HepG2 (cell line): ENCODE results near the gene GAL3ST1. TPM values are rescaled to one million over a fixed set of nuclear protein-coding genes. Genes with fewer than 3 reads are reported as not detected.
A peak's percentile ranks its signal among the peaks of the same experiment; 100 is the strongest.

Experiments used
- HHEX ChIP-seq: IDR thresholded peaks from 2 replicates; pipeline ENCODE4 v1.6.1; 2016; ENCODE audit warnings: control low read depth
- HINFP ChIP-seq: sonication (generic); formaldehyde crosslinking; IDR thresholded peaks from 2 replicates; pipeline ENCODE4 v1.4.0; 2020; ENCODE audit warnings: low read depth, mild to moderate bottlenecking, missing genetic modification reagents
- MED8 ChIP-seq: sonication (generic); formaldehyde crosslinking; IDR thresholded peaks from 2 replicates; pipeline ENCODE4 v1.8.1; 2023; ENCODE audit warnings: mild to moderate bottlenecking, missing genetic modification reagents; ENCODE audit not compliant: insufficient replicate concordance
- RXRB ChIP-seq: IDR thresholded peaks from 2 replicates; pipeline ENCODE4 v1.6.1; 2016; ENCODE audit warnings: borderline replicate concordance, missing genetic modification reagents, missing compliant biosample characterization
- ZBTB7A ChIP-seq: sonication (generic); formaldehyde crosslinking; IDR thresholded peaks from 2 replicates; pipeline ENCODE4 v1.8.0; 2022; ENCODE audit warnings: mild to moderate bottlenecking, missing genetic modification reagents
- ZNF160 ChIP-seq: sonication (generic); formaldehyde crosslinking; IDR thresholded peaks from 2 replicates; pipeline ENCODE4 v1.8.0; 2022; ENCODE audit warnings: mild to moderate bottlenecking, inconsistent platforms, missing genetic modification reagents
- ZNF232 ChIP-seq: sonication (generic); formaldehyde crosslinking; IDR thresholded peaks from 2 replicates; pipeline ENCODE4 v1.4.0; 2020; ENCODE audit warnings: missing genetic modification reagents, borderline replicate concordance
- ZNF556 ChIP-seq: sonication (generic); formaldehyde crosslinking; IDR thresholded peaks from 2 replicates; pipeline ENCODE4 v1.4.0; 2020; ENCODE audit warnings: mild to moderate bottlenecking, missing genetic modification reagents, borderline replicate concordance
- polyA plus RNA-seq, 8 experiments: library from polyadenylated mRNA; depleted of rRNA in 3 of 8; stranded (reverse) in 7 of 8; unstranded in 1 of 8; fragments of >200 nt; fragmentation: Illumina TruSeq in 4 of 8; extraction: Trizol in 4 of 8; gene quantifications; 2 replicates each; pipeline versions ENCODE4 v1.2.1 to v1.2.3, GENCODE V29; 2011 to 2016; ENCODE audit warnings: low read depth in 4 of 8, missing spikeins in 1 of 8, mixed read lengths in 1 of 8; ENCODE audit not compliant: insufficient read depth in 1 of 8
- total RNA-seq, 5 experiments: library from RNA; depleted of rRNA; stranded (reverse); fragments of >200 nt; fragmentation: Illumina TruSeq; extraction: Trizol; gene quantifications; 2 replicates each; pipeline ENCODE4 v1.2.3, GENCODE V29; 2016; ENCODE audit warnings: low read depth in 1 of 5
- TF ChIP-seq, protein P1 (sequence below): sonication (generic); formaldehyde crosslinking; IDR thresholded peaks from 2 replicates; pipeline ENCODE4 v1.4.0; 2020; ENCODE audit warnings: mild to moderate bottlenecking, missing genetic modification reagents
- TF ChIP-seq, protein P2 (sequence below): sonication (generic); formaldehyde crosslinking; IDR thresholded peaks from 2 replicates; pipeline ENCODE4 v1.4.0; 2020; ENCODE audit warnings: missing genetic modification reagents

Gene GAL3ST1
- total and polyA plus RNA-seq, 2 of the 13 experiments (the other 11 are each of a cell fraction or from before 2014, with no cell fraction given): 4.4 to 14.7 TPM

DNA sequence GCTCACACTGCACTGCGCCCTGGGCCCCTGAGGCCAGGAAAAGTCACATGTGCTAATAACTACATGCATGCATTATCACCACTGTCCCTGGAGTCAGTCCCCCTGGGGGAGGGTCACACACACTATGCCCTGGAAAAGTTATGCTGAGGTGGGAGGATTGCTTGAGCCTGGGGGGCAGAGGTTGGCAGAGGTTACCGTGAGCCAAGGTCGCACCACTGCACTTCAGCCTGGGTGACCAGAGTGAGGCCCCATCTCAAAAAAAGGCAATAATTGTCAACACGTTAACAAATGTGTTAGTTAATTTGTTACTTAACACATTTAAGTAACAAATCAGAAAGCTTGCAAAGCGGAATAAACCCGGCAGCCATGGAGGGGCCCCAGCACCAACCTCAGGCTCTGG, 14.6 kb downstream of the GAL3ST1 start (continued):
- TF ChIP-seq, protein P1, sequence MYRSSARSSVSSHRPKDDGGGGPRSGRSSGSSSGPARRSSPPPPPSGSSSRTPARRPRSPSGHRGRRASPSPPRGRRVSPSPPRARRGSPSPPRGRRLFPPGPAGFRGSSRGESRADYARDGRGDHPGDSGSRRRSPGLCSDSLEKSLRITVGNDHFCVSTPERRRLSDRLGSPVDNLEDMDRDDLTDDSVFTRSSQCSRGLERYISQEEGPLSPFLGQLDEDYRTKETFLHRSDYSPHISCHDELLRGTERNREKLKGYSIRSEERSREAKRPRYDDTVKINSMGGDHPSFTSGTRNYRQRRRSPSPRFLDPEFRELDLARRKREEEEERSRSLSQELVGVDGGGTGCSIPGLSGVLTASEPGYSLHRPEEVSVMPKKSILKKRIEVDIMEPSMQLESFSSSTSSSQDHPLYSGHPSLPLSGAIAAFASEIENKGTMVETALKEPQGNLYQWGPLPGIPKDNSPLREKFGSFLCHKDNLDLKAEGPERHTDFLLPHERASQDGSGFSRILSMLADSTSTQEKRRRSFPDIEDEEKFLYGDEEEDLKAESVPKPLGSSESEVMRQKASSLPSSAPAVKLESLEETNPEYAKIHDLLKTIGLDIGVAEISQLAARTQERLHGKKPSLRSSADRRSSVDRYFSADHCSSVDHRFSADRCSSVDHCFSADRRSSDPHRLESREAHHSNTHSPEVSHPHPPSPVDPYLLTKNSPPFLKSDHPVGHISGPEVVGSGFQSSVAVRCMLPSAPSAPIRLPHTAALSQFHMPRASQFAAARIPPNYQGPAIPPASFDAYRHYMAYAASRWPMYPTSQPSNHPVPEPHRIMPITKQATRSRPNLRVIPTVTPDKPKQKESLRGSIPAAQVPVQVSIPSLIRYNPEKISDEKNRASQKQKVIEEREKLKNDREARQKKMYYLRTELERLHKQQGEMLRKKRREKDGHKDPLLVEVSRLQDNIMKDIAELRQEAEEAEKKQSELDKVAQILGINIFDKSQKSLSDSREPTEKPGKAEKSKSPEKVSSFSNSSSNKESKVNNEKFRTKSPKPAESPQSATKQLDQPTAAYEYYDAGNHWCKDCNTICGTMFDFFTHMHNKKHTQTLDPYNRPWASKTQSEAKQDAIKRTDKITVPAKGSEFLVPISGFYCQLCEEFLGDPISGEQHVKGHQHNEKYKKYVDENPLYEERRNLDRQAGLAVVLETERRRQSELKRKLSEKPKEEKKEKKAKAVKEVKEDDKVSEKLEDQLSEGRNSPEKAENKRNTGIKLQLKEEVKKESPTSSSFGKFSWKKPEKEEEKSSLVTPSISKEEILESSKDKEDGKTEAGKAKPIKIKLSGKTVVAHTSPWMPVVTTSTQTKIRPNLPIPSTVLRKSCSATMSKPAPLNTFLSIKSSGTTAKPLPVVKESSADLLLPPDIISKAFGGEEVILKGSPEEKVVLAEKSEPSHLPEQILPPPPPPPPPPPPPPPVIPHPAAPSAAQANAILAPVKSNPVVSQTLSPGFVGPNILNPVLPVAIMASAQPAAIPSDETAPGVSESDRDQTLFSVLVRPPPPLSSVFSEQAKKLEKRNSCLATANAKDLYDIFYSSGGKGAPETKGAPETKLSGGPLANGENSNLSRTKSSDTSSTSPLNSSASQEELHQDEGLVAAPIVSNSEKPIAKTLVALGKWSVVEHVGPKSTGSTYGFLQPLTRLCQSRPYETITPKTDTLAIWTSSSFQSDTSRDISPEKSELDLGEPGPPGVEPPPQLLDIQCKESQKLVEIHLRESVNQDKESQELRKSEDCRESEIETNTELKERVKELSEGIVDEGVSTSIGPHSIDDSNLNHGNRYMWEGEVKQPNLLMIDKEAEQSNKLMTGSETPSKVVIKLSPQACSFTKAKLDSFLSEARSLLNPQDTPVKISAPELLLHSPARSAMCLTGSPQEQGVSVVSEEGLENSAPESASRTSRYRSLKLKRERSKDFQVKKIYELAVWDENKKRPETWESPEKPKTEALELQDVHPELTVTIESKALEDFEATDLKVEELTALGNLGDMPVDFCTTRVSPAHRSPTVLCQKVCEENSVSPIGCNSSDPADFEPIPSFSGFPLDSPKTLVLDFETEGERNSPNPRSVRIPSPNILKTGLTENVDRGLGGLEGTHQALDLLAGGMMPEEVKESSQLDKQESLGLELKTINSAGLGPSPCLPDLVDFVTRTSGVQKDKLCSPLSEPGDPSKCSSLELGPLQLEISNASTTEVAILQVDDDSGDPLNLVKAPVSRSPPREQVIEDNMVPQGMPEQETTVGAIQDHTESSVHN (CRISPR knock-in tag): no peak
- TF ChIP-seq ZNF160 (CRISPR knock-in tag) (no peak), MED8 (CRISPR knock-in tag) (no peak), RXRB (CRISPR knock-in tag) (0 out of 2 replicates have a peak, but pooled peaks have one; percentile 7), HHEX (CRISPR knock-in tag) (no peak), ZBTB7A (CRISPR knock-in tag) (peak; percentile 68), HINFP (CRISPR knock-in tag) (no peak), ZNF556 (CRISPR knock-in tag) (no peak), ZNF232 (CRISPR knock-in tag) (no peak)
- TF ChIP-seq, protein P2, sequence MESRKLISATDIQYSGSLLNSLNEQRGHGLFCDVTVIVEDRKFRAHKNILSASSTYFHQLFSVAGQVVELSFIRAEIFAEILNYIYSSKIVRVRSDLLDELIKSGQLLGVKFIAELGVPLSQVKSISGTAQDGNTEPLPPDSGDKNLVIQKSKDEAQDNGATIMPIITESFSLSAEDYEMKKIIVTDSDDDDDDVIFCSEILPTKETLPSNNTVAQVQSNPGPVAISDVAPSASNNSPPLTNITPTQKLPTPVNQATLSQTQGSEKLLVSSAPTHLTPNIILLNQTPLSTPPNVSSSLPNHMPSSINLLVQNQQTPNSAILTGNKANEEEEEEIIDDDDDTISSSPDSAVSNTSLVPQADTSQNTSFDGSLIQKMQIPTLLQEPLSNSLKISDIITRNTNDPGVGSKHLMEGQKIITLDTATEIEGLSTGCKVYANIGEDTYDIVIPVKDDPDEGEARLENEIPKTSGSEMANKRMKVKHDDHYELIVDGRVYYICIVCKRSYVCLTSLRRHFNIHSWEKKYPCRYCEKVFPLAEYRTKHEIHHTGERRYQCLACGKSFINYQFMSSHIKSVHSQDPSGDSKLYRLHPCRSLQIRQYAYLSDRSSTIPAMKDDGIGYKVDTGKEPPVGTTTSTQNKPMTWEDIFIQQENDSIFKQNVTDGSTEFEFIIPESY: no peak
